Measurements from ENCODE around the gene ZNF746. TPM values are rescaled to one million over a fixed set of nuclear protein-coding genes. Genes with fewer than 3 reads are reported as not detected.
A peak's percentile ranks its signal among the peaks of the same experiment; 100 is the strongest.

Gene ZNF746
- total RNA-seq, 4 donors from 2014 or later, result 12.4 to 17.4 (median 15.7) TPM

DNA sequence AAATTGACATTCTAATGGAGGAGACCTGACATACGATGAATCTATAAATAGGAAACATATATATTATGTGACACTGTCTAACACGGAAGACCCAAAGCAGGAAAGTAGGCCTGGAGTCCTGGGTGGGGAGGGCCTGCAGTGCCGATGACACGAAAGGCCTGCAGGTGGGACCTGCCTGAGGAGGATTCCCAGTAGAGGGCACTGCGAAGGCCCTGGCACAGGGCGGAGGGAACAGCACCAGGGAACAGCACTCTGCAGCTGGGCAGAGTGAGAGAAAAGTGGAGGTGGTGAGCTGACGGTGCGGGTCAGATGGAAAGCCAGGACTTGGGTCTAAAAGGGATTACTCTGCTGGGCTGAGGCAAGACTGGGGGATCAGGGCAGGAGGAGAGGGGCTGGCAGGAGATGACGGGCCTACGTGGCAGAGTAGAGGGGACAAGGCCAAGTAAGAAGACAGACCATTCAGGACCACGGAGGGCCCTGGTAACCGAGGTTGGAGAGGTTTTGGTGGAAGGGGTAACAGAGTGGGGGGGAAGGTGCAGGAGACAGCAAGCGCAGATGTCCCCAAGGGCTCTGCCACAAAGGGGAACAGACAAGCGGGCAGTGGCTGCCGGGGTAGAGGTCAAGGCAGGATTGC, 8.1 kb downstream of the ZNF746 start:
- no peak for DNase-seq
- no peaks in the 10 kb centered on the region for H3K27me3 ChIP-seq
- H3K9me3 ChIP-seq, result no peaks in the 10 kb centered on the region
- H3K4me3 ChIP-seq, result no peak overlapping the region
- TF ChIP-seq CTCF (IDR thresholded peaks at IDR 0.05 in 4 of 5, conservative IDR thresholded peaks at IDR 0.05 in 1 of 5), result no peak
- TF ChIP-seq POLR2A (IDR thresholded peaks at IDR 0.05), result no peak
- ATAC-seq, result peak in 1 of 2 donors; percentile 41
- H3K27ac ChIP-seq, result no peak overlapping the region
- intact Hi-C loops (cut with DNase I; ENCODE audit: low total_unique reads) (no loop called here), in situ Hi-C loops (cut with MboI; ENCODE audit: low sequenced_read_pairs in 4 of 4) (loop anchor here in 1 of 4 donors (25.0 kb wide), 1 partner anchor 227 kb away; the partner anchor contains the start of gene ZNF783)
- H3K36me3 ChIP-seq, result peaks cover 0 to 75% of the 10 kb centered on the region in 2 donors
- peaks cover 6 to 9% of the 10 kb centered on the region in 2 donors for H3K4me1 ChIP-seq

- H3K27me3 ChIP-seq, result no peaks in the 10 kb centered on the region
- H3K4me1 ChIP-seq, result no peaks in the 10 kb centered on the region
- H3K27ac ChIP-seq, result no peak overlapping the region
- H3K9me3 ChIP-seq, result no peaks in the 10 kb centered on the region
- ATAC-seq (no peak), DNase-seq (no peak)
- TF ChIP-seq CTCF (IDR thresholded peaks at IDR 0.05 in 4 of 5, conservative IDR thresholded peaks at IDR 0.05 in 1 of 5), result no peak
- no peak for TF ChIP-seq POLR2A (IDR thresholded peaks at IDR 0.05)
- intact Hi-C loops (cut with DNase I; ENCODE audit: low total_unique reads) (no loop called here), in situ Hi-C loops (cut with MboI; ENCODE audit: low sequenced_read_pairs in 4 of 4) (loop anchor here in 1 of 4 donors (25.0 kb wide), 1 partner anchor 217 kb away; the partner anchor contains the start of gene ZNF783)
- no peak overlapping the region for H3K4me3 ChIP-seq
- peaks cover 0 to 35% of the 10 kb centered on the region in 2 donors for H3K36me3 ChIP-seq
These were observed 18.0 kb downstream of the ZNF746 start for GRCh38 chr7:149479568-149479967.

- Histone ChIP-seq H3K27ac (no peak overlapping the region), H3K27me3 (no peaks in the 10 kb centered on the region), H3K4me1 (no peaks in the 10 kb centered on the region), H3K36me3 (peaks cover 0 to 43% of the 10 kb centered on the region in 2 donors), H3K9me3 (no peaks in the 10 kb centered on the region), H3K4me3 (no peak overlapping the region)
- ATAC-seq (no peak), DNase-seq (no peak)
- intact Hi-C loops (cut with DNase I; ENCODE audit: low total_unique reads) (no loop called here), in situ Hi-C loops (cut with MboI; ENCODE audit: low sequenced_read_pairs in 4 of 4) (loop anchor here in 1 of 4 donors (25.0 kb wide), 1 partner anchor 216 kb away; the partner anchor contains the start of gene ZNF783)
- no peak for TF ChIP-seq CTCF (IDR thresholded peaks at IDR 0.05 in 4 of 5, conservative IDR thresholded peaks at IDR 0.05 in 1 of 5)
- no peak for TF ChIP-seq POLR2A (IDR thresholded peaks at IDR 0.05)
These were observed 18.9 kb downstream of the ZNF746 start for GRCh38 chr7:149478754-149479153.

DNA sequence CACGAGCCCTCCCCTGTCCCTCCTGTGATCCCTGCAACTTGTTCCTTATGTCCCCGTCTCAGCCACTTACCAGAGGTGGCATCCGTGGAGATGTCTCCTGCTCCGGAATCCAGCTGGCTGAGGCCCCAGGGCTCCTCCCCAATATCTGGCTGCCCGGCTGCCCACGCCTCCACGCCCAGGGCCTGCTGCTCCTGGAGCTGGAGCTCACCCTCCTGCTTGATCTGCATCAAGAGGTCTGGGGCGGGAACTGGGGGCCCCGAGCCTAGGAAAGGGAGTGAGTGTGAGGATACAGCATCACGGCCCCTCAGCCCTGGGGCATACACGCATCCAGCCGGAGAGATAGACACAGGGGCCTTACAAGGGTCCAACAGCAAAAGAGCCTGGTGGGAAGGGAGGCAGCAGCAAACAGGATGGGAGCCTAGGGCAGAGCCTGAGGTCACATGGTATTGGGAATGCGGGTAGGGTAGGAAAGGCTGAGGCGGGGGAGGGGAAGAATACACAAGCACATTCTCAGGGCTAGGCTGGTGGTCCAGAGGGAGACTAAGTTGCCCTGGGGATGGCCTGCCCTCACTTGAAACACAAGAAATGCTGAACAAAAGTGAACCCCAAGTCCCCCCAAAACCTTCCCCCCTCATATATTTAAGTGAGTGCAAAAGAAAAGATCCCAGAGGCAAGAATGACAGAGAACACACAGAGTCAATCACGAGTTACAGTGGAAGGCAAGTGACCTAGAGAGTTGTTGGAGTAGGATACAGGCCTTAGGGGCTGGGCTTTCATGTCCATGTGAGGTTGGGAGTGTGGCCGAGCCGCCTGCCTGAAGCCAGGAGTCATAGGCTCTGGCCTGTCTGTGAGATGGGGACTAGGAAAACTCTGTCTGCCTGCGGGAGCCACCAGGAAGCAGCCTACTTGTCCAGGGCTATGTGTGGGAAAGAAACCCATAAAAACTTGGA, 19.8 kb downstream of the ZNF746 start:
- in situ Hi-C loops (cut with MboI; ENCODE audit: low sequenced_read_pairs in 4 of 4), result loop anchor here in 1 of 4 donors (25.0 kb wide), 1 partner anchor 215 kb away; the partner anchor contains the start of gene ZNF783
- ATAC-seq (no peak), DNase-seq (no peak)
- H3K27ac ChIP-seq, result no peak overlapping the region
- no peak overlapping the region for H3K4me3 ChIP-seq
- H3K9me3 ChIP-seq, result no peaks in the 10 kb centered on the region
- no peaks in the 10 kb centered on the region for H3K27me3 ChIP-seq
- H3K36me3 ChIP-seq, result peaks cover 0 to 53% of the 10 kb centered on the region in 2 donors
- intact Hi-C loops (cut with DNase I; ENCODE audit: low total_unique reads), result no loop called here
- H3K4me1 ChIP-seq, result no peaks in the 10 kb centered on the region
- no peak for TF ChIP-seq CTCF (IDR thresholded peaks at IDR 0.05 in 4 of 5, conservative IDR thresholded peaks at IDR 0.05 in 1 of 5)
- no peak for TF ChIP-seq POLR2A (IDR thresholded peaks at IDR 0.05)

All from gastrocnemius medialis (tissue), 4 donors.